SJSA1 (cell line): ENCODE results near the gene CNTNAP2. TPM values are rescaled to one million over a fixed set of nuclear protein-coding genes. Genes with fewer than 3 reads are reported as not detected.
A peak's percentile ranks its signal among the peaks of the same experiment; 100 is the strongest.

ENCODE experiments used
- DNase-seq, 2 experiments: peaks; one replicate each; pipeline ENCODE4 v3.0.0-alpha.2; 2015 to 2020; ENCODE audit warnings: low spot score in 2 of 2, low read depth in 1 of 2
- H3K27ac ChIP-seq: fragments of 250-450 bp; sonication (Bioruptor Pico); 2 replicates; pipeline ENCODE4 v1.5.1; 2020; ENCODE audit warnings: mild to moderate bottlenecking, moderate library complexity
- H3K27me3 ChIP-seq: fragments of 250-450 bp; sonication (Bioruptor Pico); replicated peaks from 2 replicates; pipeline ENCODE4 v1.5.1; 2020; ENCODE audit warnings: mild to moderate bottlenecking, moderate library complexity
- H3K36me3 ChIP-seq: fragments of 250-450 bp; sonication (Bioruptor Pico); 2 replicates; pipeline ENCODE4 v1.5.1; 2020; ENCODE audit warnings: mild to moderate bottlenecking
- H3K4me1 ChIP-seq: fragments of 250-450 bp; sonication (Bioruptor Pico); replicated peaks from 2 replicates; pipeline ENCODE4 v1.6.1; 2021; ENCODE audit warnings: mild to moderate bottlenecking
- H3K4me3 ChIP-seq: fragments of 250-450 bp; sonication (Bioruptor Pico); 2 replicates; pipeline ENCODE4 v1.5.1; 2020; ENCODE audit warnings: mild to moderate bottlenecking
- H3K9me3 ChIP-seq: fragments of 250-450 bp; sonication (Bioruptor Pico); replicated peaks from 2 replicates; pipeline ENCODE4 v1.5.1; 2020; ENCODE audit warnings: mild to moderate bottlenecking
- total RNA-seq: library from RNA; depleted of rRNA; stranded (reverse); fragments of >200 nt; shearing (Covaris generic); gene quantifications from 2 replicates; pipeline ENCODE4 v1.2.3, GENCODE V29; 2014

CNTNAP2 gene
- total RNA-seq, 1 experiment from 2014 or later = 0.29 TPM

- no peak for DNase-seq
- H3K27ac ChIP-seq = no peak overlapping the region
- H3K27me3 ChIP-seq = no peaks in the 10 kb centered on the region
- no peak overlapping the region for H3K4me3 ChIP-seq
- no peaks in the 10 kb centered on the region for H3K9me3 ChIP-seq
- no peaks in the 10 kb centered on the region for H3K36me3 ChIP-seq
- no peaks in the 10 kb centered on the region for H3K4me1 ChIP-seq
Observed at GRCh38 chr7:147146169-147146568, 1029.6 kb downstream of the CNTNAP2 start.

GRCh38 chr7:147151661-147152060 lies 1035.1 kb downstream of the CNTNAP2 start:
- H3K4me1 ChIP-seq = no peaks in the 10 kb centered on the region
- no peak overlapping the region for H3K27ac ChIP-seq
- no peak for DNase-seq
- H3K9me3 ChIP-seq = no peaks in the 10 kb centered on the region; the same call in 1 of the 2 replicates
- no peak overlapping the region for H3K4me3 ChIP-seq
- H3K27me3 ChIP-seq = no peaks in the 10 kb centered on the region
- H3K36me3 ChIP-seq = no peaks in the 10 kb centered on the region

DNA sequence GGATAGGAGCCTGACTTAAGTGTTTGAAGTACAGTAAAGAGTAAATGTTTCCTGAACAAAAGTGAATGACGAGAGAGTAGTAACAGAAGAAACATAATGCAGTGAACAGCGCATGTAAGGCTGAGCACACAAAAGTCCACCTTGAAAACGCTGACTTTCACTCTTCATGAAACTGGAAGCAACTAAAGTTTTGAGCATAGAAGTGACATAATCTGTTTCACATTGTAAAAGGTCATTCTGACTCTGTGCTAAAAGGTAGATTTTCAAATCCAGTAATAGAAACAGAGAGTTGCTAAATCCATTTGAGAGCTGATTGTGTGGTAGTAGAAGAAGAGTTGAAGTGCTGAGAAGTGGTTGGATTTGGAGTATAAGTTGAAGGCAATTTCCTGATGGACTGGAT lies 1037.0 kb downstream of the CNTNAP2 start:
- no peaks in the 10 kb centered on the region; the same call in 1 of the 2 replicates for H3K9me3 ChIP-seq
- no peak for DNase-seq

GRCh38 chr7:147161405-147161804 lies 1044.8 kb downstream of the CNTNAP2 start:
- Histone ChIP-seq H3K36me3 (no peaks in the 10 kb centered on the region), H3K9me3 (no peaks in the 10 kb centered on the region), H3K4me3 (no peak overlapping the region), H3K4me1 (no peaks in the 10 kb centered on the region), H3K27ac (no peak overlapping the region), H3K27me3 (no peaks in the 10 kb centered on the region)
- no peak for DNase-seq

More for the DNA sequence above, 1037.0 kb downstream of the CNTNAP2 start:
- no peaks in the 10 kb centered on the region for H3K27me3 ChIP-seq
- H3K36me3 ChIP-seq = no peaks in the 10 kb centered on the region
- no peak overlapping the region for H3K4me3 ChIP-seq
- no peak overlapping the region for H3K27ac ChIP-seq
- H3K4me1 ChIP-seq = no peaks in the 10 kb centered on the region

DNA sequence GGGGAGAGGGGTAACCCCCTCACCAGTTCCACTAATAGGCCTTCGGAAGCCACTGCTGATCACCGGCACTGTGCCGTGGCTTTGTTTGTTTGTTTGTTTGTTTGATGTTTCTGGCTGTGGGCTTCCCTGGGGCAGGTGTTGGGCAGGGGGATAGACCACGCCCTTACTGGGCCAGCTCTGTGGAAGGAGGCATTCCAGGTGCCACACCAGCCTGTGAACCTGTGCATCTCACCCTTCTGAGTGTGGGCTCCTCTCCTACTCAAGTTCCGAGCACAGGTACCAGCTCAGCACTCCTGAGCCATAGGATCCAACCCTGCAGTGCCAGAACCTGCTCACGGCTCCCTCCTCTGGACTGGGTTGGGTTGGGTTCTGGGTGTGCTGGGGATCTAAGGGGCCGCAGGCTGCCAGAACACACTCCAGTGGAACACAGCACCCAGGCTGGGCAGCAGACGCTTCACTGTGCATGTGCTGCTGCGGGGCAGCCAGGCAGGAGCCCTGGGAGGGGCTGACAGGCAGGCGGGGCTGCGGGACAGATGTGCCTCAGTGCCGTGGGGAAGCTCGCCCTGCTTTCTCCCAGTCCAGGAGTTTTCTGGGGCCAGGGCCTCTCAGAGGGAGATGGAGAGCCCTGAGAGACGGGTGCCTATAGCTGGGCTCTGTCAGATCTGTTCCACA lies 1053.9 kb downstream of the CNTNAP2 start:
- DNase-seq = no peak
- no peak overlapping the region for H3K4me3 ChIP-seq
- 0 out of 2 replicates have a peak, but pooled peaks cover under 1% of the 10 kb centered on the region for H3K9me3 ChIP-seq
- H3K4me1 ChIP-seq = no peaks in the 10 kb centered on the region
- no peaks in the 10 kb centered on the region for H3K36me3 ChIP-seq
- no peak overlapping the region for H3K27ac ChIP-seq
- H3K27me3 ChIP-seq = no peaks in the 10 kb centered on the region

DNA sequence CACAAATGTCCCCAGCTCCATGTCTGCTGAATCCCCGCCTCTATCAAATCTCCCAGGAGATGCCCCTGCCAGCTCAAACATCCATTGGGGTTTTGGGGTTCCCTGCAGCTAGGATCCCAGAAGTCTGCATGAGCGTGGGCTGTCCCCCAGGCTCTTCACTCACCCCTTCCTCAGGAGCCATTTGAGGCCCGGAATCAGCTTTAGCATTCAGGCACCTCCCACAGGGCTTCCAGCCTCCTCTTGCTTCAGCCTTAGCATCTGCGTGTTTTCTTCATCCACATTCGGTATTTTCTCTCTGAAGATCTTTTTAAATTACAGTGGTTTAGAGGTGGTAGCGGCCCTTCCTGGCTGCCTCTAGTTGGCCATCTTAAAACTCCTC lies 1054.4 kb downstream of the CNTNAP2 start:
- Histone ChIP-seq H3K4me3 (no peak overlapping the region), H3K4me1 (no peaks in the 10 kb centered on the region), H3K9me3 (0 out of 2 replicates have a peak, but pooled peaks cover 4% of the 10 kb centered on the region), H3K27me3 (no peaks in the 10 kb centered on the region), H3K36me3 (no peaks in the 10 kb centered on the region), H3K27ac (no peak overlapping the region)
- DNase-seq = no peak

DNA sequence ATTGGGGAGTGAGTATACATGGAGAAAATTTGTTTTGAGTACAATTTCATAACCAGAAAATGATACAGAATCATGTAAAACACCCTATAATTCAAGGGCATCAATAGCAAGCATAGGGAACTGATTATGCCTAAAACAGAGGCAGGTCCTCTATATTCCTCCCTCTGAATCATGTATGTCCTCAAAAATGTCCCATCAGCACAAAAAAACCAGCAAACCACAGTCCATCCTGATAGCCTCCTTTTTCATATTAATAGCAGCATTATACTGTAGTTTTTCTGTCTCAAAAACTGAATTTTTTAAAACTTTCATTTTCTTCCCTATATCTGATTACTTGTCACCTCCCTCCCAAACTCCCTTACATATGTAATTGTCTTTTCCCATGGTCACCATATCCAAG lies 1057.3 kb downstream of the CNTNAP2 start:
- Histone ChIP-seq H3K36me3 (no peaks in the 10 kb centered on the region), H3K9me3 (0 out of 2 replicates have a peak, but pooled peaks cover 4% of the 10 kb centered on the region), H3K4me3 (no peak overlapping the region), H3K4me1 (no peaks in the 10 kb centered on the region), H3K27me3 (no peaks in the 10 kb centered on the region), H3K27ac (no peak overlapping the region)
- no peak for DNase-seq

DNA sequence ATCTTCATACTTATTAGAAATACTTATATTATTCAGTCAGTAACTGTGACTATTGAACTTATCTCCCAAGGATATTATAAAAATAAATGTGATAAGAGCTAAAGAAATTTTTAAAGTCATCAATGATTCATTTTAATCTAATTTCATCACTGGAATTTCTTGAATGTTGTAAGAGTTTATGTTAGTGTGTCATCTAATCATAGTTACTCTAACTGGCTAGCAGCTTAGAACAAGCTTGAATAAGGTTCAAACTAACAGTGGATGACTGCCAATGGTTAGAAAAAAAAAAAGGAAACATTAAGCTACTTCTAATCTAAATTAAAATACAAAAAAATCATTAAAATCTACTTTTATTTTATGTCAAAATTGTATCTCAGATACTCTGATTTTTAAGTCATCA lies 1066.3 kb downstream of the CNTNAP2 start:
- Histone ChIP-seq H3K36me3 (no peaks in the 10 kb centered on the region), H3K4me3 (no peak overlapping the region), H3K27ac (no peak overlapping the region), H3K4me1 (no peaks in the 10 kb centered on the region), H3K9me3 (peaks cover 4% of the 10 kb centered on the region), H3K27me3 (no peaks in the 10 kb centered on the region)
- no peak for DNase-seq

GRCh38 chr7:147183276-147183675 lies 1066.7 kb downstream of the CNTNAP2 start:
- Histone ChIP-seq H3K27me3 (no peaks in the 10 kb centered on the region), H3K9me3 (peaks cover 4% of the 10 kb centered on the region), H3K4me3 (no peak overlapping the region), H3K4me1 (no peaks in the 10 kb centered on the region), H3K27ac (no peak overlapping the region), H3K36me3 (no peaks in the 10 kb centered on the region)
- no peak for DNase-seq

DNA sequence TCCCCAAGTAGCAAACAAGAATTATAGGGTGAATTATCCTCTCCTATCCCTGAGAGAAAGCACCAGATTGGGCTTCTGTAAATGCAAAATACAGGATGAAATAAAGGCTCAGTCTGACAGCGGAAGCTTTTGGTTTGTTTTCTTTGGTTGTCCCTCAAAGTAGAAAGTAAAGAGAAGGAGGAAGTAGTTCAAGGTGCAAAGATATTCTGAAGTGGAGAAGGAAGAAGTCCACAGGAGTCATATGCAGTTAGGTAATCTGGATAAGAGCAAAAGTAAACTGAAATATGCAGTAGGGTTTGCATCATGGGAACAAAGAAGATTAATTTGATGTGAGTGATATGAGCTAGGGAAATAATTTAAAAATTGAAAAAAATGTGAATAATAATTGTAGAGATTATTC lies 1071.9 kb downstream of the CNTNAP2 start:
- H3K4me3 ChIP-seq = no peak overlapping the region
- H3K4me1 ChIP-seq = no peaks in the 10 kb centered on the region
- peaks cover 6% of the 10 kb centered on the region for H3K9me3 ChIP-seq
- no peaks in the 10 kb centered on the region for H3K27me3 ChIP-seq
- no peaks in the 10 kb centered on the region for H3K36me3 ChIP-seq
- H3K27ac ChIP-seq = no peak overlapping the region
- DNase-seq = no peak

DNA sequence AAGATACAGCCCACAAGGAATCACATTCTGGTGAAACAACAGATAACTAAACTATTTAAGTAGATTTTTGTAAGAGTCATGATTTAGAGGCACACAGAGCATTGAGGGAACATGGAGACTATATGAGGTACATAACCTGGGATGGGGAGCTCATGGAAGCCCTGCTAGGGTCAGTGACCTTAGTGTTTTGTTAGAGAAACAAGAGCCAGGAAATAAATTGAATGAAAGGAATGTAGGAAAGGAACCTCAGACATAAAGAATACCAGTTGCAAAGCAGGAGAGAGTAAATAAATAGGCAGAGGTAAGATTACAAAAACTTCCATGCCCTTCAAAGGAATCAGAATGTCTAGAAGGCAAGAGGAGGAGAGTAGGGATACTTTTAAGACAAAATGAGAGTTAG lies 1076.9 kb downstream of the CNTNAP2 start:
- Histone ChIP-seq H3K4me1 (no peaks in the 10 kb centered on the region), H3K27ac (no peak overlapping the region), H3K27me3 (no peaks in the 10 kb centered on the region), H3K4me3 (no peak overlapping the region), H3K36me3 (no peaks in the 10 kb centered on the region), H3K9me3 (0 out of 2 replicates have a peak, but pooled peaks cover 2% of the 10 kb centered on the region)
- DNase-seq = no peak

GRCh38 chr7:147196481-147196880 lies 1079.9 kb downstream of the CNTNAP2 start:
- H3K4me1 ChIP-seq = no peaks in the 10 kb centered on the region

DNA sequence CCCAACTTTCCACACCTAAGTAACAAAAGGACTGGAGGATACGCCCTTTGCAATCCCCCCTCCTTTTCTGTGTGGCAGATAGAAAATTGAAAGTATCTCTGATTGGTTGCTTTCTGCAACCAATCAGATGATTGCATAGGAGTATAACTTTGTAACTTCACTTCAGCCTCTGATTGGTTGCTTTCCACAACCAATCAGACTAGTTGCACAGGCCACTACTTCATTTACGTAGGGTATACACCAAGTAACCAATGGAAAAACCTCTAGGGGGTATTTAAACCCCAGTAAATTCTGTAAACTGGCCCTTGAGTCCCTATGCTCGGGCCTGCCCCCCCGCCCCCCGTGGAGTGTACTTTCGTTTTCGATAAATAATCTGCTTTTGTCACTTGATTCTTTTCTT lies 1080.4 kb downstream of the CNTNAP2 start:
- Histone ChIP-seq H3K27me3 (no peaks in the 10 kb centered on the region), H3K36me3 (no peaks in the 10 kb centered on the region), H3K27ac (no peak overlapping the region), H3K9me3 (no peaks in the 10 kb centered on the region), H3K4me1 (no peaks in the 10 kb centered on the region), H3K4me3 (no peak overlapping the region)
- peak in 1 of 2 experiments; percentile 1 for DNase-seq

More at GRCh38 chr7:147196481-147196880, 1079.9 kb downstream of the CNTNAP2 start:
- no peak for DNase-seq
- Histone ChIP-seq H3K4me3 (no peak overlapping the region), H3K27me3 (no peaks in the 10 kb centered on the region), H3K36me3 (no peaks in the 10 kb centered on the region), H3K9me3 (no peaks in the 10 kb centered on the region), H3K27ac (no peak overlapping the region)

GRCh38 chr7:147199868-147200267 lies 1083.3 kb downstream of the CNTNAP2 start:
- no peaks in the 10 kb centered on the region for H3K4me1 ChIP-seq
- no peaks in the 10 kb centered on the region for H3K9me3 ChIP-seq
- H3K27me3 ChIP-seq = no peaks in the 10 kb centered on the region
- no peaks in the 10 kb centered on the region for H3K36me3 ChIP-seq
- H3K27ac ChIP-seq = no peak overlapping the region
- DNase-seq = no peak
- H3K4me3 ChIP-seq = no peak overlapping the region

GRCh38 chr7:147207988-147208387 lies 1091.4 kb downstream of the CNTNAP2 start:
- H3K4me1 ChIP-seq = no peaks in the 10 kb centered on the region
- H3K36me3 ChIP-seq = no peaks in the 10 kb centered on the region
- H3K27ac ChIP-seq = no peak overlapping the region
- no peak for DNase-seq
- H3K9me3 ChIP-seq = no peaks in the 10 kb centered on the region
- H3K27me3 ChIP-seq = no peaks in the 10 kb centered on the region
- no peak overlapping the region for H3K4me3 ChIP-seq
